ENCODE data around the gene FOXK1.
A peak's percentile ranks its signal among the peaks of the same experiment; 100 is the strongest.
"Not testable (repeated sequence)": the region's sequence is repeated elsewhere in the genome, so short reads cannot be mapped to it uniquely, and the experiment has no call there.

FOXK1 gene

GRCh38 chr7:4681886-4682620 is at the start of gene FOXK1:
FOXK1 (plus strand) TSS chr7:4682295; CDS start chr7:4682309, 14 bp downstream.
- peak; percentile 78 to 88 for DNase-seq (ENCODE audit: low read depth in 2 of 2)

DNA sequence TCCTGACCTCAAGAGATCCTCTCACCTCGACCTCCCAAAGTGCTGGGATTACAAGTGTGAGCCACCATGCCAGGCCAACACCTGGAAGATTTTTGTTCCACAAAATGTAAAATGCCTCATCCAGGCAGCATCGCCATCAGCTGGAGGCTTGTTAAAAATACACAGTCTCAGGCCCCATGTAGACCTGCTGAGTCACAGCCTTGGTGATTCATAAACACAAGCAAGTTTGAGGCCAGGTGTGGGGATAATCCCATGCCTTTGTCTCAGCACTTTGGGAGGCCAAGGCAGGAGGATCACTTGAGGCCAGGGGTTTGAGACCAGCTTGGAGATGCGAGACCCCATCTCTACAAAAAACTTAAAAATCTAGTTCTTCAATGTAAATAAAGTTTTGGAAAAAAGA is 49.1 kb upstream of the FOXK1 start:
- DNase-seq (ENCODE audit: low read depth in 2 of 2): no peak

DNA sequence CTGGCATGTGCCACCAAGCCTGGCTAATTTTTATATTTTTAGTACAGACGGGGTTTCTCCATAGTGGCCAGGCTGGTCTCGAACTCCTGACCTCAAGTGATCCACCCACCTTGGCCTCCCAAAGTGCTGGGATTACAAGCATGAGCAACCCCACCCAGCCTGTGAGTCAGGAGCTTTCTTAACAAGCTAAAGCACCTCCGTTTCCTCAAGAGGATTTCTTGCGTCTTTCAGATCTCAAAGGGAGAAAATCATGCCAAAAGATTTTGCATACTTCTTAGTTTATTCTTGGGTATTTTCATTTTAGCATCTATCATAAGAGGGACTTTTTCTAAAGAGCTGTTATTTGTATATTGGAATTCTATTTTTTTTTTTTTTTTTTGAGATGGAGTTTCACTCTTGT is 47.9 kb upstream of the FOXK1 start:
- DNase-seq (ENCODE audit: low read depth in 2 of 2): no peak

- no peak for DNase-seq (ENCODE audit: low read depth in 2 of 2)
Measured at GRCh38 chr7:4638781-4639575, 43.1 kb upstream of the FOXK1 start.

- DNase-seq (ENCODE audit: low read depth in 2 of 2): no peak
Measured at GRCh38 chr7:4641091-4641666, 40.9 kb upstream of the FOXK1 start.

DNA sequence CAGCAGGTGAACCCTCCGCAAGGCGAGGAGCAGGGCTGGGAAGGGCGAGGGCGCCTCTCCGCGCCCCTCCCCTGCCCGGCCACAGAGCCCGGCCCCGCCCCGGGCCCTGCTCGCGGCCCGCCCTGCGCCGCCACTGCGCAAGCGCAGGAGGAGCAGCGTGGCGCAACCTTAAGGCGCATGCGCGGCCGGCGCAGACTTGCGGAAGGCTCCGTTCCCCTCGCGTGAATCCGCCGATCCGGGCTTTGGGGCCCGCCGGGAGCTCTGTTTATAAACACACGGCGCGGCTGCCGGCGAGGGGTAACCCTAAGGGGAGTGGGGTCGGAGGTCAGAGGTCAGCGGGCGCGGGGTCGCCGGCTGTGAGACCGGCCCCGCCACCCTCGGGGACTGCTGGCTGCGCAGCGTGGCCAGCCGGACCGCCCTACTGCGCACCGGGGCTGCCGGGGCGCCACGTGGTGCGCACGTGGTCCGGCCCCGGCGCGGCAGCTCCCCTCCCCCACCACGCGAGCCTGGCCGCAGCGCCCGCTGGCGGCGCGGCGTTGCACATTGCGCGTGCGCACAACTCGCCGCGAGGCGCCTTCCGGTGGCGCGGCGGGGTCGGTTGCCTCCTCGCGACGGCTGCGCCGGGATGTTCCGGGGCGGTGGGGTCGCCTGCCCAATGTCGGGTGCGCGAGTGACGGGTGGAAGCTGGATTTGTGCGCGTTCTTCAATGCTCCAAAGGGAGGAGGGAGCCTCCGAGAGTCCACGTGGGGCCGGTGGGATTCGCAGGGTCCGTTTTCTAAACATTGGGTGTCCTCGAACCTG is 40.2 kb upstream of the FOXK1 start:
- peak; percentile 96 to 97 for DNase-seq (ENCODE audit: low read depth in 2 of 2)

DNA sequence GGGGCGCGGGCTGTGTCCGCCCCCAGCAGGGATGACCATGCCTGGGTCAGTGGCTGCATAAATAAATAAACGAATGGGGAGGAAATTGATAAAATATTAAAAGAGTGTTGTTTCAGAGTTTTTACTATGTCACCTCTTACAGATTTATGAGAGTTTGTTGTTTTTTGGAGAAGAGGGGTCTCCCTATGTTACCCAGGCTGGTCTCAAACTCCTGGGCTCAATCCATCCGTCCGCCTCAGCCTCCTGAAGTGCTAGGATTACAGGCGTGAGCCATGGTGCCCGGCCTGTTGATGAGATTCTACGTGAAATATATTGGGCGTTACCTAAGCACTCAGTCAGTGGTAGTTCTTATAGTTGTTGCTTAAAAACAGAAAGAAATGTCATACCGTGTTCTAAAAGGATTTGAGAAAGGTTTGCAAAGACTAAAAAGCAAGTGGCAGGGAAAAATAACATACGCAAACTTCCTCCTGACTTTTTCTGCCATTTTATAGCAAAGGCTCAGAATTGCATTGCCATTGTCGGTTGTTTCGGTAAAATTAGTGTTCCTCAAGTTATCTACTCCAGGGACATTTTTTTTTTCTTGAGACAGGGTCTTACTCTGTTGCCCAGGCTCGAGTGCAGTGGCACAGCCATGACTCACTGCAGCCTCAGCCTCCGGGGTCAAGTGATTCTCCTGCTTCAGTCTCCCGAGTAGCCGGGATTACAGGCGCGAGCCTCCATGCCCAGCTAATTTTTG is 39.5 kb upstream of the FOXK1 start:
- no peak for DNase-seq (ENCODE audit: low read depth in 2 of 2)

- not testable (repeated sequence) for DNase-seq (ENCODE audit: low read depth in 2 of 2)
Measured at GRCh38 chr7:4643204-4643471, 39.0 kb upstream of the FOXK1 start.

GRCh38 chr7:4645246-4645645 is 36.8 kb upstream of the FOXK1 start:
- no peak for DNase-seq (ENCODE audit: low read depth in 2 of 2)

DNA sequence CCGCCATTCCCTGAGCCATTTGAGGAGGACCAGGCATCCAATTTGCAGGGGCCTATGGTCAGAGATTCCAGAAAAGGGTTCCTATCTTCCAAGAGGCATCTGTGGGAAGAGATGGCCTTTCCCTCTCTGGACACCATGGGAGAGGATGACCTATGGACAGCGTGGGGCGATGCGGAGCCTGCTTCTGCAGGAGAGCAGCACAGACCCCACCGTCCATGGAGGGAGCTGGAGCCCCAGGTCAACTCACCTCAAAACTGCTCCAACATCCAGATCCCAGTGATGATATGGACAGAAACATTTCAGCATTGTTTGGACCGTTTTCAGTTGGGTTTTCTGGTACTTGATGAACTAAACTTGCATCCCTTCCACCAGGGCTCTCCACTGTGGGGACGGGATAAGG is 34.0 kb upstream of the FOXK1 start:
- DNase-seq (ENCODE audit: low read depth in 2 of 2): no peak

GRCh38 chr7:4650433-4651047 is 31.6 kb upstream of the FOXK1 start:
- no peak for DNase-seq (ENCODE audit: low read depth in 2 of 2)

DNA sequence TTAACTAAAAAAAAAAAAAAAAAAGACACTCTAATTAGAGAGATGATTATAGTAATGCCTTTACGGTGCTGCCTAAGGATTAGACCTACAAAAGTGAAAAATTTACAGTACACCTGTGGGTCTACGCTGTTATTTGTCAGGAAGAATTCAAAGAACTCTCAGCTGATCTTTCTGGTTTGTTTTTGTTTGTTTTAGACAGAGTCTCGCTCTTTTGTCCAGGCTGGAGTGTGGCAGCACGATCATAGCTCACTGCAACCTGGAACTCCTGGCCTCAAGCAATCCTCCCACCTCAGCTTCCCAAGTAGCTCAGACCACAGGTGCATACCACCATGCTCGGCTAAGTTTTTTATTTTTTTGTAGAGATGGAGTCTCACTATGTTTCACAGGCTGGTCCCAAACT is 28.3 kb upstream of the FOXK1 start:
- DNase-seq (ENCODE audit: low read depth in 2 of 2): no peak

DNA sequence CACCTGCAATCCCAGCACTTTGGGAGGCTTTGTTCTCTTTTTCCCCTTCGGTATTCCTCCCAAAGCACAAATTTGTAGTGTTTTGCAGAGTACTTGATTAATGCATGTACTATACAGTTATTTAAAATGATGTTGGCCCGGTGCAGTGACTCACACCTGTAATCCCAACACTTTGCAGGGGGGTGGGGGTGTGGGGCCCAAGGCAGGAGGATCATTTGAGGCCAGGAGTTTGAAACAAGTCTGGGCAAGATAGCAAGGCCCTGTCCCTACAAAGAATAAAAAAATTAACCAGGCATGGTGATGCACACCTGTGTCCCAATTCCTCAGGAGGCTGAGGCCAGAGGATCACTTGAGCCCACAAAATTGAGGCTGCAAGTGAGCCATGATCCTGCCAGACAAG is 26.8 kb upstream of the FOXK1 start:
- DNase-seq (ENCODE audit: low read depth in 2 of 2): no peak

DNA sequence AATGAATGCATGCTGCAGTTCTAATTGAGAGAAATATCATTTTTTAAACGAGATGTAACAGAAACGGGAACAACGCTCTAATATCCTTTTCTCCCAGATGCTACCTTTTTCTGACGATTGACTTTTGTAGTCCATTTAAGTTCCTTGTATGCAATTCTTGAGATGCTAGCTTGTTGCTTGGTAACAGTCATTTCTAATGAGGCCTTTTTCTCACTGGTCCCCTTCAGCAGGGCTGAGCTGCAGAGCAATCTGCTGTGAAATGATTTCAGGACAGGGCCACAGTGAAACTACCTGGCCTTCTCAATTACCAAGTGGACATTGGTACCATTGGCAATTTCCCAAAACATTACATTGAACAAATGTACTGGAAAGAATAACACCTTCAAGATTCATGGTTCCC is 26.2 kb upstream of the FOXK1 start:
- DNase-seq (ENCODE audit: low read depth in 2 of 2): no peak

- no peak for DNase-seq (ENCODE audit: low read depth in 2 of 2)
Measured at GRCh38 chr7:4657640-4658417, 24.3 kb upstream of the FOXK1 start.

DNA sequence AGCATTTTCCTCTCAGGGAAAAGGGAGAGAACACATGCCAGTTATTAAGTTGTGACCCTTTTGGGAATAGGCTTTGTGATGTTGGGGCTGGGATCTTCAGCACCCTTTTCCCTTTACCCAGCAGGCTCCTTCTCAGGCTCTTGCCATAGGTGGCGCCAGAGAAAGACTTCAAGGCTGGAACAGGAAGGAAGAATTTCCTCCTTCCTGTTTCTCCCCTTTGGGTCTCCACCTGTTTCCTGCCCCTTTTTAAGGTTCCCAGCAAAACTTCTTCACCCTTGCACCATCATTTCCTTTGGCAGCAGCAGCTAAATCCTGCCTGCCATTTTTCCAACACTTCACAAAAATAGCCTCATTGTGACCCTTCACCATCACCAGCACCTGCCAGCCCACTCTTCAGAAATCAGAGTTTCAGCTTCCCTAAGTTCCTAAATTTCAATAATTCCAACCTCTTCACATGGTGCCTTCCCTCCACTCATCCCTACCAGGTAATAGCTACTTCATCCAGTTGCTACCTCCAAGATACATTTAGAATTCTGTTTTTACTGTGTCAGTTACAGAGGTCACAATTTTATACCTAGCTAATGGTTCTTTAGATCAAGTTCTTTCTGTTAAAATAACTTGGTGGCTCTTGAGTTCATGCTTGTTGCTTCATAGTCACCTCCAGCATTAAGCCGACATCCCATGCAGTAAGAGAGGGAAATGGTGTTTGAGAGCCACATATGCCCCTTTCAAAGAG is 22.4 kb upstream of the FOXK1 start:
- DNase-seq (ENCODE audit: low read depth in 2 of 2): no peak

DNA sequence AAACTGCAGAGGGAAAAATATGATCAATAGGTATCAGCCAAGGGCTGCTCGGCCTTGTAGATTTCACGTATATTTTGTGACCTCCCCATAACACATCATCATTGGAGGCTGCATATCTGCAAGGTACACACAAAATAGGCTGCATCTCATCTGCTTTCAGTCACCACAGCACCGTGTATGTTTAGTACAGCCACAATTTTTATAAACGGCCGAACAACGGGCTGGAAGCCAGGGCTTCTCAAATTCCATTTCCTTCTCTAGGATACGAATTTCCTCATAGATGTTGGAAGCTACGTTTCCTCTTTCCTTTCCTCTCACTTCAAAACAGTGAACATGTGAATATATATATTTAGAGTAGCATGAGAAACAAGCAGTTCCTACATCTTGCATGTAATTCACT is 20.2 kb upstream of the FOXK1 start:
- DNase-seq (ENCODE audit: low read depth in 2 of 2): no peak

GRCh38 chr7:4663239-4664018 is 18.7 kb upstream of the FOXK1 start:
- DNase-seq (ENCODE audit: low read depth in 2 of 2): no peak

GRCh38 chr7:4665661-4666060 is 16.4 kb upstream of the FOXK1 start:
- no peak for DNase-seq (ENCODE audit: low read depth in 2 of 2)
